Fibroblast of skin of left quadriceps (primary cell): ENCODE measurements around the gene PNMA8B.
"Not testable (repeated sequence)": the region's sequence is repeated elsewhere in the genome, so short reads cannot be mapped to it uniquely, and the experiment has no call there.

ENCODE experiments used
- DNase-seq, 2 experiments: peaks; one replicate each; pipeline ENCODE4 v3.0.0-alpha.2; 2013; ENCODE audit warnings: low read depth in 2 of 2

PNMA8B gene

DNA sequence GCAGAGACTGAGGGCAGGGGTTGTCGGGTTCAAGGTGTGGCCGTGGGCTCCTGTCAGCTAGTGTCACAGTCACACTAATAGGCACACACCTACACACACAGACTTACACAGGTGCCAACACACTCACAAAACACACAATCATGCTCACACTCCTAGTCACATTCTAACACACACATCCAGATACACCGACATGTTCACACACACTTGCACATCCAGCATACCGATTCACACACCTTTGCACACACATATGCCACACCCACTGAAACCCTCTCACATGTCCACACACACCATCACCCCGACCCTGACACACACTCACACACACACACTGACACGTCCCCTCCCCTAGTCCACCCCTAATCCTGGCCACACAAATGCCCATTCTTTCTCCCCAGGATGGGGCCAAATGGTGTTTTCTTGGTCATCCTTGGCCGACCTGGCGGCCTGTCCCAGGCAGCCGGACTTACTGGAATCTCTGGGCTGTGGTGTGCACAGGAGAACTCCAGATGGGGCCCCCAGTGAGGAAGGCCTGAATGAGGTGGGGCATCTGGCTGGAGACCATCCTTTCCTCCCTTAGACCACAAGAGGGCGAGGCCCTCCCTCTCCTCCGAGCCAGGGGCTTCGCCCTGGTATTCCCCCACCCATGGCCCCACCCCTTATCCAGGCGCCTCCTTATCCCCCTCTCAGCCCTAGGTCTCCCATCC, 19.1 kb upstream of the PNMA8B start:
- no peak for DNase-seq

DNA sequence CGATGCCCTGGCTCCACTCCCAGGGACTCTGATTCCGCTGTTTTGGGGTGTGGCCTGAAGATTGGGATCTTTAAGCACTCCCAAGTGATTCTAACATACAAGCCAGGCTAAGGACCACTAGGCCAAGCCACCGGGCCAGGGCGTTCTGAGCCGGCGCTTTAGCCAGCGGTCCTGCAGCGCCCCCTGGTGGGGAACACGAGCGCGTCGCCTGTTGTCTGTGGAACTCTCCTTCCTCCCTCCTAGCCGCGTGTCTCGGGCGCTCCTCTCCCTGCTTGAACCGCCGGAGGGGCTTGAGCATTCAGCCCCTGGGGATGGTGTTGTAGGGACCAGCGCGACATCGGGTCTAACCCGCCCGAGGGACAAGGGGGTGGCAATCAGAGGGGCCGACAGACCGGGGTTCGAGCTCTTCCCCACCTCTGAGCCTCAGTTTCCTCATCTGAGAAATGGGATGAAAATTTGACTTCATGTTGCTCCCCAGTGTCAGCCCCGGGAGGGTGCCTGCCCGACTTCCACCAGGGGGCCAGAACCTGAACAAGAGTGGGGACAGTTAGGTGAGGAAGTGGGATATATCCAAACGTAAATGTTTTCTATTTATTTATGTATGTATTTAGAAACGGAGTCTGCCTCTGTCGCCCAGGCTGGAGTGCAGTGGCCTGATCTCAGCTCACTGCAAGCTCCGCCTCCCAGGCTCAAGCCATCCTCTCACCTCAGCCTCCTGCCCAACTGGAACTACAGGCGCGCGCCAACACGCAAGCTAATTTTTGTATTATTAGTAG, 18.0 kb upstream of the PNMA8B start:
- DNase-seq = peak; percentile 54 to 58

DNA sequence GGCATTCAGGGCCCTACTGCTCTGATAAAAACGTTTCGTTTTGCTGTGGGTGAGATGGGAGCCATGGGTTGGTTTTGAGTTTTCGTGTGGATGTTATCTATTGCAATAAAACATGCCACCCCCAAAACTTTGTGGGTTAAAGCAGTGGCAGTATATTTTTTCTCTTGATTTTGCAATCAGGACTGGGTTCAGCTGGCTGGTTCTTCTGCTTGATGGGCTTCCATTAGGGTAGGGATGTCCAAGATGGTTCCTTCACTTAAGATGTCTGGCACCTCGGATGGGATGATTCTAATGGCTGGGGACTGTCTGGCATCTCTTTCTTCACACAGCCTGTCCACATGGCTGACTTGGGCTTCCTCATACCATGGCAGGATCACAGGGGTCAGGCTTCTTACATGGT, 15.6 kb upstream of the PNMA8B start:
- no peak for DNase-seq

DNA sequence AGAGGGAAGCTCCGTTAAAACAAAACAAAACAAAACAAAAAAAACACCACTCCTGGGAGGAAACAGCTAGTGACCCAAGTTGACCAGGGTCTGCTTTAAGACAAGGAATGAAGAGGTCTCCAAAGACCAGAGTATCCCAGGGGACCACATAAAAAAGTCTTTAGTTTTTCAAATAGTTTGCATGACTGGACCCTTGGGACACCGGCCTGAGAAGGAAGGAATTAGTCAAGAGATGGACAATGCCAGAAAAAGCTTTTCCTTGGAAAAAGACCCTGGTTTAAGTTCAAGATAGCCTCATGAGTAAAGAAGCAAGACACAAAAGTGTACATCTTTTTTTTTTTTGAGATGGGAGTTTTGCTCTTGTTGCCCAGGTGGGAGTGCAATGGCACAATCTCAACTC, 12.5 kb upstream of the PNMA8B start:
- DNase-seq = no peak

DNA sequence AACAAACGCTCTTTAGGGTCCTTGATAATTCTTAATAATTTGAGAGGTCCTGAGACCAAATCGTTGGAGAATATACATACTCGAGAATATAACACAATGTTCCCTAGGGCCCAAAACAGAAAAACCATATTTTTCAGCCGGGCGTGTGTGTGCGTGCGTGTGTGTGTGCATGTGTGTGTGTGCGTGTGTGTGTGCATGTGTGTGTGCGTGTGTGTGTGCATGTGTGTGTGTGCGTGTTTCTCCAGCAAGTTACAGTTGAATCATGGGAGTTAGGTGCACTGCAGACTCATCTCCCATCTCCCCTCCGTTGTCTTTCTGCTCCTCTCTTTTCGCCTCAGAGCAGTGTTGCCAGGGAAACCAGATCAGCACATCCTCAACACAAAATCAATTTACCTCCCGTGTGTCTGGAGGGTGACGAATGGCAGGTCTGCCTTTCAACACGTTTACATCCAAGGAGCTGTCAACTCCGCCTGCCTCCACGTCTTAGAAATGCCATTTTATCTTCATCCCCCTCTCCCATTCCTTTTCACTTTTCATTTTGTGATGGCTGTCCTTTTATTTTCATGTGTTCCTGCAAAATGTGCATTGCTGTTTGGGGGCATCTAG, 8.3 kb upstream of the PNMA8B start:
- DNase-seq = no peak

DNA sequence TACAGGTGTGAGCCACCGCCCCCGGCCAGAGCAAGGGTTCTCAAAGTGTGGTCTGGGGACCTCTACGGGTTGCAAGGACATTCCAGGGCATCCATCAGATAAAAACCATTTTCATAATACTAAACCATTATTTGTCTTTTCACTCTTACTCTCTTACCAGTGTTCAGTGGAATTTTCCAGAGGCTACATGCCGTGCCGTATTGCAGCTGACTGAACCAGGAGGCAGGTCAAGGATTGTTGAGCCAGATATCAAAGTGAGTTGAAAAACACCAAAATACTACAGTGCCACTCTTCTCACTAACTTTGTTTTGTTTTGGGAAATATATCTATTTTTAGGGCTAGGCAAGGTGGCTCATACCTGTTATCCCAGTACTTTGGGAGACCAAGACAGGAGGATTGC, 7.2 kb upstream of the PNMA8B start:
- DNase-seq = no peak

DNA sequence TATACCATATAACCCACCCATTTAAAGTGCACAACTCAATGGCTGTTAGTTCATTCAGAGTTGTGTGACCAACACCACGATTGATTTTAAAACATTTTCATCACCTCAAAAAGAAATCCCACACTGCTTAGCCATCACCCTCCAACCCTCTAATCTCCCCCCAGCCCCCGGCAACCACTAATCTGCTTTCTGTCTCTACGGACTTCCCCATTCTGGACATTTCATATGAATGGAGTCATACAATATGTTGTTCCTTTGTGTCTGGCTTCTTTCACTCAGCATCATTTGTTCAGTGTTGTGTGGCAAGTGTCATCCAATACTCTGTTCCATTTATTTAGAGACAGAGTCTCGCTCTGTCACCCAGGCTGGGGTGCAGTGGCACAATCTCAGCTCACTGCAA, 4.0 kb upstream of the PNMA8B start:
- DNase-seq = no peak

DNA sequence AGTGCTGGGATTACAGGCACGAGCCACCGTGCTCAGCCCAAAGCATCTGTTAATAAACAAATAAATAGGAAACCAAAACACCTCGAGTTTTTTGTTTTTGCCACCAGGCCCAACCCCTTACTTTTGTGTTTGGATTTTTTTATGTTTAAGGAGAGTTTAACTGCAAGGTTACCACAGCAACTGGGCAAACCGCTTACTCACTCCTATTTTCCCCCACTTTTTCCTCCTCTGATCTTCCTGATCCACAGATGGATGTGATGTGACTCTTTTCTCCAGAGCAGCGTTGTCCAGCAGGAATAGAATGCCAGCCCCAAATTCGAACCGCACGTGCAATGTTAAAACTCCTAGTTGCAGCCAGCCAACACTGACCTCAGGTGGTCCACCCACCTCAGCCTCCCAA, 2.1 kb upstream of the PNMA8B start:
- DNase-seq = no peak

DNA sequence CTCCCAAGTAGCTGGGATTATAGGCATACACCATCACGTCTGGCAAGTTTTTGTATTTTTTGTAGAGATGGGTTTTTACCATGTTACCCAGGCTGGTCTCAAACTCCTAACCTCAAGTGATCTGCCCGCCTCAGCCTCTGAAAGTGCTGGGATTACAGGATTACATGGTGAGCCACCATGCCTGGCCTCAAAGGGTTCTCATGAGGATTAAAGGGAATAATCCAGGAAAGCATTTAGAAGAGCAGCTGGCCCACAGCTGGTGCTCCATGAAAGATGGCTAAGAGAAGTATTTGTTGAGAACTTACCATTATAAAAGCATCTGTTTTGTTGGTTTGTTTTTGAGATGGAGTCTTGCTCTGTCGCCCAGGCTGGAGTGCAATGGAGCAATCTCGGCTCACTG, 1.2 kb upstream of the PNMA8B start:
- DNase-seq = not testable (repeated sequence)

DNA sequence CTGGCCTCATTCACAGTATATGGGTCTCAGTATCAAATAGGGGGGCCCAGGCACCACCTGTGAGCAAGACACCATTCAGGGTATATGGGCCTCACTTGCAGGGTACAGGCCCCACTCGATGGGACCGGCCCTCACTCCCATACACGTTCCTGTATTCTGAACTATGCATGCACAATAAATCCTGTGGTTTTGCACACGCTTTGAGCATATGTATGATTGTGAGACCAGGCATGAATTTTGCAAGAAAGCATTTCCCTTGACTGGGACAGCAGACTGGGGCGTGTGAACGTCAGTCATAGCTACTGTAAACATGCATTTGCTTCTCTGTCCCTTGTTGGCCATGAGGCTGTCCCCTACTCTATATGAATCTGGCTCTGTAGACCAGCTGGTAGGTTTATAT, 637 bp upstream of the PNMA8B start:
- no peak for DNase-seq

DNA sequence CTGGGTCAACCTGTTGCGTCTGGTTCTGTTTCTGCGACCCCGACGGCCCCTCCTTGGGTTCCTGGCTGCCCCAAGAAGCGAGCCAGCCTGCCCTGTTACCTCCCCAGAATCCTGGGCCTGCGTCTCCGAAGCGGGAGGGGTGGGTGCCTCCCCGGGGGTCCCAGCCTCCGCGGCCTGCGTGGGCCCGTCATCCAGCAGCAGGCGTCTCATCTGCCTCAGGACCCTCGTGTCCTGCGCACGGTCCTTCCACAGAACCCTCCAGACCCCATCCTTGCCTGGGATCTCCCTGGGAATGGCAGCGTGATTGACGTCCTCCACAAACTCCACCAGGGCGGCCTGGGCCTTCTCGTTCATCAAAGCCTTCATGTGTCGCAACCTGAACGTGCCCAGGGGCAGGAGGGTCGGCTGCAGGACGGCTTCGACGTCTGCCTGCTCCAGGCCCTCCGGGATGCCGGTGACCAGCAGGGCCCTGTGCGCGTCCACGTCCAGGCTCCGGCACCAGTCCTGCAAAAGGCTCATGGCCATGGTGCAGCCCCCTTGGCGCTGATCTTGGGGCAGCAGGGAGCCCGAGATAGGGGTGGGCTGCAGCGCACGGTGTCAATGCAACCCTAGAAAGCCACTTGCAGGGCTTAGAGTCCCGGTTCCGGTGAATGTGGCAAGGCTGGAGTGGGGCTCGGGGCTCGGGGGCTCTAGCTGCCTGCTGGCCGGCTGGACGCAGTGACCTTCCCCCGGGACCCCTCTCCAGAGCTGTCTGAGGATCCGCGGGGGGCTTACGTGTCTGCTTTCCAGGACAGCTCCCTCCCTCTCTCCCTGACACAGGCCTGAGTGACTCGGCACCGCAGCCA, 504 bp downstream of the PNMA8B start:
- no peak for DNase-seq

DNA sequence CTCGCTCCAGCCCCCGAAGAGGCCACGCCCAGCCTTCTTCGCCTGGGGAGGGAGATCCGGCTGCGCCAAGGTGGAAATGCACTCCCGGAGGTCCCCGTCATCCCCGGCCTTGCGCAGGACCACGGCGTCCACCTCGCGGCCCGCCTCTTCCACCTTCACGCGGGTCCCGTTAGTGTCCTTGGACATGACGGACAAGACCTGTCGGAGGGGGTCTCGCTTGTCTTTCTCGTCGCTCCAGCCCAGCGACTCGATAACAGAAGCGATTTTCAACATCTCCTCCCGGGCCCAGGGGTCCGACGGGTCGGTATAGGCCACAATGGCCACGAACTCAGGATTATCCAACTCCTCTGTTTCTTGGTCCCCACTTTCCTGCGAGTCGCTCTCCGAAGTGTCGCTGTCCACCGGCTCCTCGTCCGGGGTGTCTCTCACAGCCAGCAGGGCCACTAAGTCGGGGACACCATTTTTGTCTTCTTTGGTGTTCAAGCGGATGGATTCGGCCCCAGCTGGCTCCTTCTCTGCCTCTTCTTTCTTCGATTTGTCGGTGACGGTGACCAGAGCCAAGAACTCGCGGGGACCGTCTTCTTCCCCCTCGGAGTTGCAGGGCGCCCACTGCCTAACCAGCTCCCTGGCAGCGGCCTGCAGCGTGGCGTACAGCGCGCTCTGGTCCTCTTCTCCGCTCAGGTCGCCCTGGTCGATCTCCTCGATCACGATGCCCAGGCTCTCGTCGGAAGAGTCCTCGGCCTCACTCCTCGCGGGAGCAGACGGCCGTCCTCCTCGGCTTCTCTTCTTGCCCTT, 1.3 kb downstream of the PNMA8B start:
- DNase-seq = no peak

DNA sequence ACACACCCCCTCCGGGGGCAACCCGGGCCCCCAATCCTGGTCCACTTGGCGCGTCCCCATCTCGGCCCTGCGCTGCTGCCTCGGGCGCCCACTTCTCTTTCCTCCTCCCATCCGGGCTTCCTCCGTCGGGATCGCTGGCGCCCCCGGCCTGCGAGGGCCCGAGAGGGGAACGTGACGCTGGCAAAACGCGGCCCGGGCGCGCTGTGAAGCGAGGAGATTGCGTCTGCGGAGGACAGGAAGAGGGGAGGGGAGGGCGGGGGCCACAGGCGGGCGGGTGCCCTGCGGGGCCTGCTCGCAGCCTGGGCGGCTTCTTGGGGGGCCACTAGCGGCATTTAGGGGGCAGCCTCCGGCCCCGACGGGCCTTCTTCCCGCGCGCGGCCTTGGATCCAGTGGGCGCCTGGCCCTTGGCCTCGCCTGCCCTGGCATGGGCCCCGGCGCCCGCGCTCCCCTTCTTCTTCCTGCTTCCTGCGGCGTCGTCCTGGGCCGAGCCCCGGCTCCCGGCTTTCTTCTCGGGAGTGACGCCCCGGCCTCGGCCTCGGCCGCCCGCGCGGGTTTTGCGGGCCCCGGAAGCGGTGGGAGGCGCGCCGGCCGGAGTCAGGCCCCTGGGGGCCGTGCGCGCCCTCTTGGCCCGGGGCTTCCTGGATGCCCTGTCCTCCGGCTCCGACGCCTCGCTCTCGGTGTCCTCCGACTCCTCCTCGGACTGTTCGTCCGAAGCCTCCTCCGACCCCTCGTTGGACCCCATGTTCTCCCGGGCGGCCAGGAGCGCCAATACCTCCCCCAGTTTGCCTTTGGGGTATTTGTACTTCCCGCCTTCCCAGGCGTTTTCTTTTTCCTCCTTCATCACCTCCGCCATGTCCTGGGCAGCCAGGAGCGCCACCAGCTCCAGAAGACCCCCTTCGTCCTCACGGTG, 2.2 kb downstream of the PNMA8B start:
- no peak for DNase-seq

DNA sequence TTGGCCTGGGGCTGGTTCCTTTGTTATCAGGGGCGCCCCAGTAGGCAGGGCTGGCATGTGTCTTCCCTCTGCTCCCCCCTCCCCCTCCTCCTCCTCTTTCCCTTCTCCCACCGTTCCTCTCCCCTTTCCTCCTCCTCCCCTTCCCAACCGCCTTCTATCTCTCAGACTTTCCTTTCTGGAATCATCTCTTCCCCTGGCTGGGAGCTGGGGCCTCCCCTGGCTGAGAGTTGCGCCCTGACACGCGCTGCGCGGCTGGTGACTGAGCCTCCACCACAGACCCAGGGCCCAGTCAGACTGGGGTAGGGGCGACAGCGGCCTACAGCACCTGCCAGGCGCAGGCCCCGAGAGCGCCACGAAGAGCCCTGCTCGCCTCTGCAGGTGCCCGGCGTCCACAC, 2.8 kb downstream of the PNMA8B start:
- DNase-seq = no peak

DNA sequence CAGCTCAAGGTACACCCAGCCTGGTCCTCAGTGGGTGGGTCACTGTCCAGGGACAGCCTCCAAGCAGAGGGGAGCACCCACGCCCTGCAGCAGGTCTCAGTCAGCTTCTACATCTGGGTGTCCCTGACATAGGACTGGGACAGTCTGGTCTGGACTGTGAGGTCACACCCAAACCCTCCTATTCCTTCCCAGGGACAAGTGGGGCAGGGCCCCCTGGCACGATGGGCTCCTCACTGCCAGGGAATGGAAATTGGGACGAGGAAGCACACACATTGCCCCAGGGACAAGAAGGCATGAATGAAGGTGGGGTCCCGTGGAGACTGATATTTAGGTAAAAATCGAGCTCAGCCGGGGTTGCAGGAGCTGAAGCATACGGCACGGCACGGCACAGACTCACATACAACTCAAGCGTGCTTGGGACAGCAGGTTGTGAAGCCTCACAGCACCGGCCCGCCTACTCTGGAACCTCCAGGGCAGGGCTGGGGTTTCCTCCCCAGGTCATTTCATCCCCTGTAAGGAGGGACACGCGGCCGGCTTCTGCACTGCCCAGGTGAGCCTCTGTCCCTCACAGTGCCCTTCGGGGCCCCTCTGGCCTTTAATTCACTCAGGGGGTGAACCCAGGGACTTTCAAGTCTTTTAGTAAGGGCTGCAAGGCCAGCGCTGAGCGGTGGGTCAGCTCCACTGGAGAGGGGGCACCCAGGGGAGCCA, 3.5 kb downstream of the PNMA8B start:
- no peak for DNase-seq

DNA sequence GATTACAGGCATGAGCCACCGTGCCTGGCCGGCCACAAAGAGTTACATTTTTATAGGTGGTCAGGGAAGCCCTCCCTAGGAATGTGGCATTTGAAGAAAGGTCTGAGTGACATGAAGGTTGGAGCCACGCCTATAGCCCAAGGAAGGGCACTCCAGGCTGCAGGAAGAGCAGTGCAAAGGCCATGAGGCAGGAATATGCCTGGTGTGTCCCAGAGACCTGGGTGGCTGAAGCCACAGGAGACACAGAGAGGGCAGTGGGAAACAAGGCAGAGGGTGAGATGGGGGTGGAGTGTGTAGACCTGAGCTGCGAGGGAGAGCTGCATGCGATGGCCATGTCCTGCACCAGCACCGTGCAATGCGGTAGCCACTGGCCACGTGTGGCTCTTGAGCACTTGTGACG, 4.9 kb downstream of the PNMA8B start:
- no peak for DNase-seq

DNA sequence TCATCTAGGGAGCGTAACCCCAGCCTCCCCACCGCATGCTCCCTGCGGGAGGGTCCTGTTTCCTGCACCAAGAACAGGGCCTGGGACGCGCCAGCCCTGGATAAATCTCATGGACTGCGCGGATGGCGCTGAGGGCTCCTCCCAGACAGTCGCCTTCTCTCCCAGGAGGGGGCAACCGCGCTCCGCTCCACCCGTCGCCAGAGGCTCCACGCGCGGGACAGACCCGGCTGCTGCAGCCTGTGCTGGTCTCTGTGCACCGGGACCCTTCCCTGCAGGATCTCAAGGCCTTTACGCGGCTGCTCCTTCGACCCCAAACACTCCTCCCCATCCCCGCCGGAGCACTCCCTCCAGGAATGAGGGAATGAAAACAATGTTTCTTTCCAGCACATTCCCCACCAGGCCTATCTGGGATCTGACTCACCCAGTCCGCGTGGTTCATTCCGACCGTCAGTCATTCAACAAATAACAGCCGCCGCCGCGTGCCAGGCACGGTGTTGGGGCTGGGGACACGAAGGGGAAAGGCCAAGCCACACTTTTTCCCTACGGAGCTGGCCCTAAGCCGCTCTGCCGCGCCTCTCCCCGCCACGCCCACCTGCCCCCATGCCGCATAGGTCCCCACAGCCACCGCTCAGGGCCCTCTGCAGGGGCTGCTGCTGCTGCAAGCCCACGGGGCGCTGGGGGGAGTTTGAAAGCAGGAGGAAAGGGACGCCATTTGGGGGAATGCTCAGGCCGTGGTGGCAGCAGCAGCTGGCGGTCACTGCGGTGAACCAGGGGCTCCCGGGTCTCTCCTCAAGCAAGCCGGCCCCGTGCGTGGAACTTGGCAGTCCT, 6.0 kb downstream of the PNMA8B start:
- no peak for DNase-seq

DNA sequence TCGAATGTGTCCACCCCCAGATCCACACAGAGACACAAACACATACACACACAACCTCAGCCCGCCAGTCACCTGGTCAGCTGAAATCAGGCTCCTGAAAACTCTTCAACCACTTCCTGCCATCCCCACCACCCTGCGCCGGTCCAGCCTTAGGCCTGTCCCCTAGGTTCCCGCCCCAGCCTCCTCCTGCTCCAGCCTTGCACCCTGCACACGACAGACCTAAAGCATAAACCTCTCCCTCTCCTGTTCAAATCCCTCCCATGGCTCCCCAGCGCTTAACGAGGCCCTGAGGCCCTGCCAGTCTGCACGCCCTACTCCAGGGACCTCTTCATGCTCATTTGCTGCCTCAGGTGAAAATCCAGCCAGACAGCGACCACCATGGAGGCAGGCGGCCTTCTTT, 7.1 kb downstream of the PNMA8B start:
- no peak for DNase-seq
